Activated T-helper 1 cell treated with Interleukin-2 at 50 U/mL for 16 hours (primary cell): Measurements from ENCODE around the gene SPX.

Experiments used
- DNase-seq: peaks from one replicate; pipeline ENCODE4 v3.0.0-alpha.2; 2020; ENCODE audit warnings: low read depth

The SPX gene

DNA sequence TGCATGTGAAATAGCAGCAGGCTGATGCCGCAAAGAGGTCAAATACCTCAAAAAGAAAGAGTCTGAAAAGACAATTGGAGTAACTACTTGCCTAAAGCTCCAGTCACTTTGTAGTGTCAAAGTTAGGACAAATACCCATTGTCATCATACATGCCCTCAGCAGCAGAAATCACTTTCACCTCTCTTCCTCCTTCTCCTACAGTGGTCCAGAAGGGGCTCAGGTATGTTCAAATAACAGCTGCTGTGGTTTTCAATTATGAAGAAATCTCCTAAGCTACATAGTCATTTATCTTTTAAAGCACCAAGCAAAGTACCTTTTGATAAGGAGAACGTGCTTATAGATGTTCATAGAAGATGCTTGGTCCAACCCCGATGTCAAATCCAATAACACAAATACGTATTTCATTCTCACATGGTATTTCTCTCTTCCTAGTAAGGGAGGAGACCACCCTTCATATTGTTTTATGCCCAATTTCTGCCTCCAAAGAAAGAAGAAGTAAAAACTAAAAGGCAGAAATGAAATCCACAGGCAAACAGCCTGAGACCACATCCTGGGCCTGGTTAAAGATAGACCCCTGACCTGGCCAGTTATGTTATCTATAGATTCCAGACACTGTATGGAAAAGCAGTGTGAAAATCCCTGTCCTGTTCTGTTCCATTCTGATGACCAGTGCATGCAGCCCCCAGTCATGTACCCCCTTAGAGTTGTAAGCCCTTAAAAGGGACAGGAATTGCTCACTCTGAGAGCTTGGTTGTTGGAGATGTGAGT, 54.8 kb downstream of the SPX start:
- DNase-seq = no peak
